Stimulated activated CD4-positive, alpha-beta T cell treated with anti-CD3 and anti-CD28 coated beads, Interleukin-1b, Interleukin-23, amount 100 ng/mL, for 48 hours (primary cell): Measurements from ENCODE around the gene ZNF678.
"Not testable (repeated sequence)": the region's sequence is repeated elsewhere in the genome, so short reads cannot be mapped to it uniquely, and the experiment has no call there.

Source experiments
- DNase-seq: peaks from one replicate; pipeline ENCODE4 v3.0.0-alpha.2; 2020

ZNF678 gene

DNA sequence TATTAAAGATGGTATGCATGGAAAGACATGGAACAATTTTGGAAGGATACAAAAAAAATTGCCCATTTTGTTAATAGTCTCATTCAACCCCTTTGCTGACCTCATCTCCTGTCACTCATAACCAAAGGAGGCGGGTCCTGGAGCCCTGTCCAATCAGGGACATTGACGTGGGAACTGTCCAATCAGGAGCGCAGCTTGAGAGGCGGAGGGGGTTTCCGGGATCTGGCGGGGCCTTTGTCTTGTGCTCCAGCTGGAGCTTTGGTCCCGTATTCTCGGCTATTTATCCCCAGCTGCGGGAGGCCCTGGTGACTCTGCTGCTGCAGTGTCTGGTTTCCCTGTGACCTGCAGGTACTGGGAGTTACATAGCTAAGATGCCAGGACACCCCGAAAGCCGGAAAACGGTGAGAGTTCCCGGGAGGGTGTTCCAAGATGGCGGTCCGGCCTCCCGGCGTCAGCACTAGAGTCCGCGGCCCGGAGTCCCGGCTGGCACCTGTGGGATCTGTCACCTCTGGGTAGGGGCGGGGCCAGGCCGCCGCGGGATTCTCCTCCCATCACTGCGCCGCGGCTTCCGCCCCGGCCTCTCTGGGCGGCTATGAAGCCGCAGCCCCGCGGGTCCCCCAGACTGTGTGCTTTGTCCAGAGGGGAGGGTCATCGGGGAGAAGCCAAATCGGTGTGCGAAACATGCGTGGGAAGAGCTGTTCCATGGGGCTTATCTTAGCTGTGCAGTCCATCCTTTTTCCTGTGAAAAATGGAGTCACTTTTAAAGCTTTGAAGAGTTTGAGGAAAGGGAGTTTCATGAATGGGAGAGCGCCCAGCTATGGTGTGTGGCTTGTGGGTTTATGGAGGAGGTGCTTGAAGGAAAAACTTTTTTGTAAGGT, at the start of gene ZNF678:
ZNF678 (plus strand) TSS at position 233 of the 878 bp plus-strand sequence. CDS start 87,436 bp downstream, outside the sequence.
- peak; percentile 93 for DNase-seq

DNA sequence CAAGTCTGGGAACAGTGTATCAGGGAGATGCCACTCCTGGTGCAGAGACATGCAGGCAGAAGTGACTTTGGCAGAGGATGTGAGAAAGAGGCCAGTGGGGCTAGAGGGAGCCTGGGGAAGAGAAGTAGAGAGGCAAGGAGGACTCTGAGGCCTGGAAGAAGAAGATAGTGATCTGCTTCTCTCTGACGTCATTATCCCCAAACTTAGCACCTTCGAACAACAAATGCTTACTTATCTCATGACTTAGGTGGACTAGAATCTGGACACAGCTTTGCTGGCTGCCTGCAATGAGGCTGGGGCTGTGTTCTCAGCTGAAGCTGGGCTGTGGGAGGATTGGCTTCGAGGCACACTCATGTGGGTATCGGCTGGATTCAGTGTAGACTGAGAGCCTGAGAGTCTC, 44.5 kb upstream of the ZNF678 start:
- DNase-seq = no peak

GRCh38 chr1:227521782-227522181, 41.6 kb upstream of the ZNF678 start:
- no peak for DNase-seq

GRCh38 chr1:227526524-227526923, 36.8 kb upstream of the ZNF678 start:
- DNase-seq = no peak

DNA sequence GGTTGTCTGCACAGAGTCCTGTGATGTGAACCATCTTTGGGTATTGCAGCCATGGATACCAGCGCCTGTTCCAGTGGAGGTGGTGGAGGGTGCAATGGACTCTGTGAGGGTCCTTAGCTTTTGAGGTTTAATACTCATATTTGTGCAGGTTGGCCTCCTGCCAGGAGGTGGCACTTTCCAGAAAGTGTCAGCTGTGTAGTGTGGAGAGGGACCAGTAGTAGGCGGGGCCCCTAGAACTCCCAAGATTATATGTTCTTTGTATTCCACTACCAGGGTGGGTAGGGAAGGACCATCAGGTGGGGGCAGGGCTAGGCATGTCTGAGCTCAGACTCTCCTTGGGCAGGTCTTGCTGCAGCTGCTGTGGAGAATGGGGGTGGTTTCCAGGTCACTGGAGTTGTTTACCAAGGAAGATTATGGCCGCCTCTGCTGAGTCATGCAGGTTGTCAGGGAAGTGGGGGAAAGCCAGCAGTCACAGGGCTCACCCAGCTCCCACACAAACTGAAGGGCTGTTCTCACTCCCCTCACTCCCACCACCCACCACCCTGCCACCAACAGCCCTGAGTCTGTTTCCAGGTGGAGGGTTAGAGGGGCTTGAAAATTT, 31.2 kb upstream of the ZNF678 start:
- no peak for DNase-seq

DNA sequence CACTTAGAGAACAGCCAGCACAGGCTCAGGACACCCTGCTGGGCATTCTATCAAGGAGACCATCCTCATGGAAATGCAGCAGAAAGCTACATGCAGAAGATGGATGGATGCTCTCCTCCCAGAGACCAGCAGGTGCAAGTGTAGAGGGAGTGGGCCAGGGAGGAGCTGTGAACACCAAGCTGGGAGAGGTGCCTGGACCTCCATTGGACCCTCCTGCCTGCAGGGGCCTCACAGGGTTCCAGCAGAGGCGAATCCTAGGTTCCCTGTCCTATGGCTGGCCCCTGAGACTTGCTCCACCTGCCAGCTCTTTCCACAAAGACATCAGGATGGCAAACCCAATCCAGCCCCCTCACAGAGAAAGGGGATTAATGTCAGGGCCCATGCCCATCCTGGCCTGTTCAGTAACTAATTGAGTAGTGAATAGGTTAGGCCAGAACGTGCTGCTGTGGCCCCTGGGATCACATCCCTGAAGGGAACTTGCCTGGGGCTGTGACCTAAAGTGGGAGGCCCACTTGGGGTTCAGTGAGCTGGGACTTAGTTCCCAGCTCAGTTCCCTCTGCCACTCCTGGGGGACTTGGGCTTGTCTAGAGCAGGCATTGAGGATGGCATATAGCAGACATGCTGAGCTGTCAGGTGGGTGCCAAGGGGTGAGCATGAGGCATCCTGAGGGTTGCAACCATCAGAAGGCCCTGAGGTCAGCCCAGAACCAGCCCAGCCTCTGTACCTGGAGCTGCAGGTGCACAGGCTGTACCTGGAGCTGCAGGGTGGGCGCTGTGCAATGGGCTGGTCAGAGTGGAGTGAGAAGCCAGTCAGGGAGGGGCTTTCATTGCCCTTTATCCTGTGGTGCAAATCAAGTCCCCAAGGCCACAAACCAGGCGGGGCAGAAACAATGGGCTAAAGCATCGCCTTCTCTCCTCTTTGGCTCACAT, 22.9 kb upstream of the ZNF678 start:
- no peak for DNase-seq

- no peak for DNase-seq
Observed at GRCh38 chr1:227541129-227541528, 22.2 kb upstream of the ZNF678 start.

GRCh38 chr1:227541796-227542152, 21.6 kb upstream of the ZNF678 start:
- DNase-seq = no peak

DNA sequence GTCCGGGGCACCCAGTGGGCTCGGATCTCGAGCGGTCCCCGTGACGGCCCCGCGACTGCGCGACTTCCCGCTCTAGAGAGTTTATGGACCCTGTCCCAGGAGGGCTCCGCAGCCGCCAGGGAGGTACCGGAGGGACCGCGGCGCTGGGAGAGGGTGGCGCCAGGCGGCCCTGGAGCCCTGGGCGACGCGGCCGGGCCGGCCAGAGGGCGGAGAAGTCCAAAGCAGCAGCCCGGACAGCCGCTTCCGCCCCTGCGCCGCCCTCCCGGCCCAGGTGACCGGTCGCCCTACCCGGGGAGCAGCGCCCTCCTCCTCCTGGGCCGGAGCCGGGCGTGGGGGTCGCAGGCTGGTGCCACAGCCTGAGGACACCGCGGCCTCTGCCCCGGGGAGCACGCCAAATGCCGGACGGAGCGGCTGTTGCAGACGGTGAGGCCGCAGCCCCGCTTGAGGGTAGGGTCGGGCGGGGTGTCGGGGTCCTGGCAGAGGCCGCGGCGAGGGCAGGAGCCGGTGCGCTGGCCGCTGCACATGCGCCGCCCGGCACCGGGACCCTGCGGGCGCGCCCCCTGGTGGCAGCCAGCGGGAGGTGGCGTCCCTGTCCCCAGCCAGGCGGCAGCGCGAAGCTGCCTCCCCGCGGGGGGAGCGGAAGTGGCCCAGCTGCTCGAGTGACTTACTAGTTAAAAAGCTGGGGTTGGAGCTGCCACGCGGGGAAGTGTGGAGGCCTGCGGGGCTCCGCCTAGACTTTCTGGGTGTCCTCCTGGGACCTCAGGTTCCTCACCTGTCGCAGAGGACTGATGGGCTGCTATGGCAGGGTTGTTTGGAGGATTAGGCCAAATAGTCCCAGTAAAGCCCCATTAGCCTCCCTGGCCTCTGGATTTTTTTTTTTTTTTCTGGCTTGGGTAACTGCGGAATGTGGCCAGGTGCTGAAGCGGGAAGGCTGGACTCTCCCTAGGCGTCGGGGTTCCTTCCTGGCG, 20.9 kb upstream of the ZNF678 start:
- DNase-seq = peak; percentile 88

DNA sequence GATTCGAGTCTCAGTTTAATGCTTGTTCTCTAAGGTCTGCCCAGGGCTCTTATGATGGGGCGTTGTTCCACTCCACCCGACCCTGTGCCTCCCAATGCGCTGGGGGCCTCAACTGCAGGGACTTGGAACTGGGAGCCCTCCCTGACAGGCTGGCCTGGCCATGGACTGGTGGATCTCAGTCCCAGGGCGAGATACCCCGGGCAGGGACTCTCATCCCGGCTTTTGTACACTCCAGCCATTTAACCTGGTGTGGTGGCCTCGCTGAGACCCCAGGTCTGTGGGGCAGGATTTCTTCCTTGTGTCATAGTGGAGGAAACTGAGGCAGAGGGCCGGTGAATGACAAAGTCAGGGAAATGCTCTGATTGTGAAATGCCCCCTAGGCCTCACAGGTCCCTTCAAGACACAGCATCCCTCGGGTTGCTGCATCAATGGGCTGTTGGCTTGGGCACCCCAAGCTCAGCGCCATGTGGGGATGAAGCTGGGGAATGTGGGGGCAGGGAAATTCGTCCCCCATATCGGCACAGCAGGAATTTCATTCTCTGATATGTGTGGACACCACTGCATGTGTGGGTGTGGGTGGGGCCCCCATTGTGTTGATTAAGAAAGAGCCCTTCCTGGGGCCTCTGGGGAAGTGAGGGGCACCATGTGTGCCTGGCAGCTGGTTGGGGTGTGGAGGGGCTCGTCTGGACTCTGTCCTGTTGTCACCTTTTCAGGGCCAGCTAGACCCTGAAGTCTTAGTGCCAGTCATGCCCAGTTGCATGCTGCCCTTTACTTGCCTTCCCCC, 19.9 kb upstream of the ZNF678 start:
- no peak for DNase-seq

- no peak for DNase-seq
Observed at GRCh38 chr1:227544067-227545050, 19.0 kb upstream of the ZNF678 start.

GRCh38 chr1:227545361-227545760, 18.0 kb upstream of the ZNF678 start:
- no peak for DNase-seq

DNA sequence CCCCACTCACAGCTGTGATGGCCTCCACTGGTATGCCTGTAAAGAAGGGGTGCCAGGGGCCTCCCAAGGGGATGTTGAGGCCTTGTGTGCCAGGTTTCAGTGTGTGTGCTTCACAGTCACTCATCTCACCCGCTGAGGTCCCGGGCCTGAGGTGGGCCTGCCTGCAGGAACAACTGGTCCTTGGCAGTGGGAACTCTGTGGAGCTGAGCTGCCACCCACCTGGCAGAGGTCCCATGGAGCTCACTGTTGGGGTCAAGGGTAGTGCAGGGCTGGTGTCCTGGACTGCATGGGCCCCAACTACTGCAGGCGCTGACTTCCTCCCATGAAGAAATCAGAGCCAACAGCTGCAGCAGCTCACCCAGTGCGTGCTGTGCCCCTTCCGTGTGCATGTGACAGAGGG, 17.3 kb upstream of the ZNF678 start:
- DNase-seq = no peak

GRCh38 chr1:227546598-227547309, 16.6 kb upstream of the ZNF678 start:
- DNase-seq = no peak

GRCh38 chr1:227547310-227548118, 15.8 kb upstream of the ZNF678 start:
- DNase-seq = no peak

GRCh38 chr1:227548119-227548397, 15.3 kb upstream of the ZNF678 start:
- DNase-seq = no peak

- no peak for DNase-seq
Observed at GRCh38 chr1:227548448-227548847, 14.9 kb upstream of the ZNF678 start.

GRCh38 chr1:227549892-227550291, 13.5 kb upstream of the ZNF678 start:
- DNase-seq = no peak

GRCh38 chr1:227551881-227552280, 11.5 kb upstream of the ZNF678 start:
- not testable (repeated sequence) for DNase-seq
